HCT116 (cell line): ENCODE measurements around the gene MYOM1. TPM values are rescaled to one million over a fixed set of nuclear protein-coding genes. Genes with fewer than 3 reads are reported as not detected.

Experiments used
- ATAC-seq: fragments of 200-7000 bp; cut with Tn5 transposase; 2 replicates; pipeline ENCODE4 v1.9.1; 2020; ENCODE audit warnings: mild to moderate bottlenecking, moderate library complexity
- BruUV-seq: library from RNA; stranded (reverse); fragments of 400-500 nt; replicated peaks from 2 replicates; lab custom pipeline; 2021; lab: Mats Ljungman, UMichigan
- CTCF ChIA-PET: fragments of 300-600 bp; sonication (Branson Sonifier 250); formaldehyde crosslinking; loops from one replicate; lab custom pipeline; 2021; ENCODE audit warnings: antibody characterized with exemption; lab: Charles Lee
- POLR2A ChIA-PET: fragments of 300-600, 350-600 bp; sonication (Branson Sonifier 250); formaldehyde crosslinking; loops from one replicate; lab custom pipeline; 2021; ENCODE audit warnings: antibody characterized with exemption; lab: Charles Lee
- RAD21 ChIA-PET, 2 experiments: fragments of 300-600 bp; sonication (Branson Sonifier 250); formaldehyde crosslinking; loops; one replicate each; lab custom pipeline; 2023; ENCODE audit warnings: low total read pairs in 2 of 2; ENCODE audit not compliant: uncharacterized antibody in 2 of 2, unreplicated experiment in 2 of 2, low non-redundant PET in 1 of 2; lab: Charles Lee
- DNase-seq: peaks from one replicate; pipeline ENCODE4 v3.0.0-alpha.2; 2010; ENCODE audit warnings: low read depth, low spot score
- H2AFZ ChIP-seq: fragments of 200-600 bp; shearing (Covaris generic), sonication (generic); 2 replicates; pipeline ENCODE4 v1.6.1; 2017; ENCODE audit warnings: low read depth, mixed run types, mixed read lengths, antibody characterized with exemption, low read length; ENCODE audit not compliant: poor library complexity, severe bottlenecking
- H3K27ac ChIP-seq: 2 replicates; pipeline ENCODE4 v1.5.1; 2012; ENCODE audit warnings: low read depth, low read length
- H3K27me3 ChIP-seq: fragments of 200-600 bp; sonication (generic); 2 replicates; pipeline ENCODE4 v1.6.1; 2016; ENCODE audit warnings: mixed run types, low read length, mixed read lengths; ENCODE audit not compliant: insufficient read depth
- H3K36me3 ChIP-seq, 2 experiments: fragments of 200-500 bp in 1 of 2; fragments of 200-600 bp in 1 of 2; sonication (Bioruptor generic) in 1 of 2; sonication (generic) in 1 of 2; 2 replicates each; pipeline versions ENCODE4 v1.5.1 to v1.6.1; 2014 to 2016; ENCODE audit warnings: low read length in 2 of 2, inconsistent platforms in 1 of 2, mixed read lengths in 1 of 2, mixed run types in 1 of 2; ENCODE audit not compliant: insufficient read depth in 2 of 2, control insufficient read depth in 1 of 2
- H3K4me1 ChIP-seq, 2 experiments: fragments of 200-600 bp in 1 of 2; sonication (generic) in 1 of 2; 2 replicates each; pipeline versions ENCODE4 v1.5.1 to v1.6.1; 2012 to 2017; ENCODE audit warnings: low read length in 2 of 2, inconsistent platforms in 1 of 2, mild to moderate bottlenecking in 1 of 2, mixed read lengths in 1 of 2, mixed run types in 1 of 2, moderate library complexity in 1 of 2; ENCODE audit not compliant: insufficient read depth in 2 of 2, control insufficient read depth in 1 of 2
- H3K4me2 ChIP-seq: fragments of 200-600 bp; sonication (generic); 2 replicates; pipeline ENCODE4 v1.6.1; 2017; ENCODE audit warnings: mixed run types, low read length, mixed read lengths
- H3K4me3 ChIP-seq, 2 experiments: fragments of 200-600 bp in 1 of 2; sonication (generic) in 1 of 2; replicated peaks in 1 of 2; 2 replicates each; pipeline ENCODE4 v1.5.1; 2011 to 2016; ENCODE audit warnings: low read length in 2 of 2, control low read depth in 1 of 2, low read depth in 1 of 2, mild to moderate bottlenecking in 1 of 2, mixed read lengths in 1 of 2, mixed run types in 1 of 2
- H3K79me2 ChIP-seq: fragments of 200-600 bp; sonication (generic); 2 replicates; pipeline ENCODE4 v1.6.1; 2017; ENCODE audit warnings: mild to moderate bottlenecking, mixed run types, low read length, moderate library complexity, mixed read lengths; ENCODE audit not compliant: insufficient read depth
- H3K9ac ChIP-seq: fragments of 200-600 bp; sonication (generic); 2 replicates; pipeline ENCODE4 v1.6.1; 2016; ENCODE audit warnings: low read length, mixed read lengths
- H3K9me2 ChIP-seq: fragments of 200-600 bp; sonication (generic), shearing (Covaris generic); 2 replicates; pipeline ENCODE4 v1.6.1; 2017; ENCODE audit warnings: mixed run types, mild to moderate bottlenecking, moderate library complexity; ENCODE audit not compliant: insufficient read depth
- H3K9me3 ChIP-seq, 2 experiments: fragments of 200-500 bp in 1 of 2; fragments of 200-600 bp in 1 of 2; sonication (Bioruptor generic) in 1 of 2; sonication (generic) in 1 of 2; 2 replicates each; pipeline ENCODE4 v1.6.1; 2014 to 2017; ENCODE audit warnings: low read length in 2 of 2, mixed read lengths in 2 of 2, inconsistent platforms in 1 of 2, low read depth in 1 of 2, mild to moderate bottlenecking in 1 of 2, mixed run types in 1 of 2, moderate library complexity in 1 of 2; ENCODE audit not compliant: control insufficient read depth in 1 of 2, insufficient read depth in 1 of 2
- H4K20me1 ChIP-seq: fragments of 200-600 bp; sonication (generic), shearing (Covaris generic); 2 replicates; pipeline ENCODE4 v1.6.1; 2017; ENCODE audit warnings: mixed run types, mild to moderate bottlenecking, moderate library complexity; ENCODE audit not compliant: insufficient read depth
- CEBPB ChIP-seq: IDR thresholded peaks from 2 replicates; pipeline ENCODE4 v1.6.1; 2012; ENCODE audit warnings: low read depth
- EGR1 ChIP-seq: IDR thresholded peaks from 2 replicates; pipeline ENCODE4 v1.6.1; 2012; ENCODE audit warnings: low read depth
- ELF1 ChIP-seq: IDR thresholded peaks from 2 replicates; pipeline ENCODE4 v1.6.1; 2012; ENCODE audit warnings: low read depth, borderline replicate concordance
- EZH2 ChIP-seq: fragments of 200-600 bp; sonication (generic); IDR thresholded peaks from 2 replicates; pipeline ENCODE4 v1.6.1; 2017; ENCODE audit warnings: antibody characterized with exemption, mixed run types
- EZH2phosphoT487 ChIP-seq: fragments of 200-600 bp; IDR thresholded peaks from 2 replicates; pipeline ENCODE4 v1.6.1; 2018; ENCODE audit warnings: antibody characterized with exemption, borderline replicate concordance
- FOSL1 ChIP-seq: IDR thresholded peaks from 2 replicates; pipeline ENCODE4 v1.6.1; 2012; ENCODE audit warnings: low read depth
- POLR2A ChIP-seq: IDR thresholded peaks from 2 replicates; pipeline ENCODE4 v1.7.0; 2011; ENCODE audit warnings: borderline replicate concordance; ENCODE audit not compliant: insufficient read depth, insufficient read length; ENCODE audit errors: extremely low read depth
- POLR2AphosphoS5 ChIP-seq: IDR thresholded peaks from 2 replicates; pipeline ENCODE4 v1.6.1; 2011; ENCODE audit warnings: mild to moderate bottlenecking, low read depth, low read length, moderate library complexity
- RAD21 ChIP-seq: IDR thresholded peaks from 2 replicates; pipeline ENCODE4 v1.6.1; 2012; ENCODE audit warnings: low read depth, mild to moderate bottlenecking
- SIN3A ChIP-seq: IDR thresholded peaks from 2 replicates; pipeline ENCODE4 v1.6.1; 2012; ENCODE audit warnings: low read depth
- SP1 ChIP-seq: IDR thresholded peaks from 2 replicates; pipeline ENCODE4 v1.6.1; 2012; ENCODE audit warnings: low read depth
- TCF7L2 ChIP-seq: IDR thresholded peaks from 2 replicates; pipeline ENCODE4 v1.7.0; 2011; ENCODE audit warnings: borderline replicate concordance, inconsistent platforms; ENCODE audit not compliant: insufficient read depth, insufficient read length; ENCODE audit errors: extremely low read depth
- ZNF274 ChIP-seq: fragments of 200-500 bp; sonication (Bioruptor generic); IDR thresholded peaks from 2 replicates; pipeline ENCODE4 v1.6.1; 2014; ENCODE audit warnings: mild to moderate bottlenecking, low read depth, low read length, inconsistent platforms
- intact Hi-C: fragments of 100-400 bp; cut with micrococcal nuclease; formaldehyde crosslinking; loops from 2 replicates; pipeline ENCODE4 v1.10.0; 2022
- total RNA-seq: library from RNA; stranded (reverse); gene quantifications from one replicate; pipeline ENCODE4 v1.2.1, GENCODE V29; 2021; ENCODE audit not compliant: unreplicated experiment
- TF ChIP-seq, protein P1 (sequence below): IDR thresholded peaks from 2 replicates; pipeline ENCODE4 v1.6.1; 2012
- TF ChIP-seq, protein P2 (sequence below): IDR thresholded peaks from 2 replicates; pipeline ENCODE4 v1.6.1; 2012
- TF ChIP-seq, protein P3 (sequence below): IDR thresholded peaks from 2 replicates; pipeline ENCODE4 v1.6.1; 2011; ENCODE audit warnings: mild to moderate bottlenecking, low read length, moderate library complexity; ENCODE audit not compliant: insufficient replicate concordance; ENCODE audit errors: extremely low read depth

Gene MYOM1
- total RNA-seq, 1 experiment from 2014 or later: 0.52 TPM

DNA sequence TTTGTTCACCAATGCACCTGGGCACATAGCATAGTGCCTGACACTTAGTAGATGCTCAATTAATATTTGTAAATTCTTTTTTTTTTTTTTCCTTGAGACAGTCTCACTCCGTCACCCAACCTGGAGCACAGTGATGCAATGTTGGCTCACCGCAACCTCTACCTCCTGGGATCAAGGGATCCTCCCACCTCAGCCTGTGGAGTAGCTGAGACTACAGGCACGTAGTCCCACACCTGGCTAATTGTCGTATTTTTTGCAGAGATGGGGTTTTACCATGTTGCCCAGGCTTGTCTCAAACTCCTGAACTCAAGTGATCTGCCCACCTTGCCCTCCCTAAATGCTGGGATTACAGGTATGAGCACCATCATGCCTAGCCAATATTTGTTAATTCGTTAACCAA lies 183.7 kb downstream of the MYOM1 start:
- TF ChIP-seq ELF1 (no peak), SP1 (no peak), TCF7L2 (no peak), RAD21 (no peak), POLR2AphosphoS5 (no peak), SIN3A (no peak), POLR2A (no peak), CEBPB (no peak), EGR1 (no peak), EZH2phosphoT487 (no peak), EZH2 (no peak), ZNF274 (no peak), FOSL1 (no peak)
- TF ChIP-seq, protein P1, sequence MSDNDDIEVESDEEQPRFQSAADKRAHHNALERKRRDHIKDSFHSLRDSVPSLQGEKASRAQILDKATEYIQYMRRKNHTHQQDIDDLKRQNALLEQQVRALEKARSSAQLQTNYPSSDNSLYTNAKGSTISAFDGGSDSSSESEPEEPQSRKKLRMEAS: no peak
- TF ChIP-seq, protein P2, sequence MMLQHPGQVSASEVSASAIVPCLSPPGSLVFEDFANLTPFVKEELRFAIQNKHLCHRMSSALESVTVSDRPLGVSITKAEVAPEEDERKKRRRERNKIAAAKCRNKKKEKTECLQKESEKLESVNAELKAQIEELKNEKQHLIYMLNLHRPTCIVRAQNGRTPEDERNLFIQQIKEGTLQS: no peak
- TF ChIP-seq, protein P3, sequence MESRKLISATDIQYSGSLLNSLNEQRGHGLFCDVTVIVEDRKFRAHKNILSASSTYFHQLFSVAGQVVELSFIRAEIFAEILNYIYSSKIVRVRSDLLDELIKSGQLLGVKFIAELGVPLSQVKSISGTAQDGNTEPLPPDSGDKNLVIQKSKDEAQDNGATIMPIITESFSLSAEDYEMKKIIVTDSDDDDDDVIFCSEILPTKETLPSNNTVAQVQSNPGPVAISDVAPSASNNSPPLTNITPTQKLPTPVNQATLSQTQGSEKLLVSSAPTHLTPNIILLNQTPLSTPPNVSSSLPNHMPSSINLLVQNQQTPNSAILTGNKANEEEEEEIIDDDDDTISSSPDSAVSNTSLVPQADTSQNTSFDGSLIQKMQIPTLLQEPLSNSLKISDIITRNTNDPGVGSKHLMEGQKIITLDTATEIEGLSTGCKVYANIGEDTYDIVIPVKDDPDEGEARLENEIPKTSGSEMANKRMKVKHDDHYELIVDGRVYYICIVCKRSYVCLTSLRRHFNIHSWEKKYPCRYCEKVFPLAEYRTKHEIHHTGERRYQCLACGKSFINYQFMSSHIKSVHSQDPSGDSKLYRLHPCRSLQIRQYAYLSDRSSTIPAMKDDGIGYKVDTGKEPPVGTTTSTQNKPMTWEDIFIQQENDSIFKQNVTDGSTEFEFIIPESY: no peak
- Histone ChIP-seq H3K36me3 (no peaks in the 10 kb centered on the region), H2AFZ (no peak overlapping the region), H3K4me2 (no peak overlapping the region), H3K9me3 (no peaks in the 10 kb centered on the region), H3K27ac (no peak overlapping the region), H3K79me2 (no peaks in the 10 kb centered on the region), H4K20me1 (no peaks in the 10 kb centered on the region), H3K27me3 (no peaks in the 10 kb centered on the region), H3K4me3 (no peak overlapping the region), H3K9me2 (no peaks in the 10 kb centered on the region), H3K9ac (no peak overlapping the region), H3K4me1 (peaks cover 7% of the 10 kb centered on the region in 2 experiments)
- RAD21 ChIA-PET: no interaction called here
- intact Hi-C loops: no loop called here
- DNase-seq (no peak), ATAC-seq (no peak)
- POLR2A ChIA-PET: no interaction called here
- no TSS peak for BruUV-seq
- CTCF ChIA-PET: no interaction called here
